ENCODE results near the gene CLCNKB.
A peak's percentile ranks its signal among the peaks of the same experiment; 100 is the strongest.
"Not testable (repeated sequence)": the region's sequence is repeated elsewhere in the genome, so short reads cannot be mapped to it uniquely, and the experiment has no call there.

CLCNKB gene

GRCh38 chr1:16061989-16062686 lies 18.6 kb downstream of the CLCNKB start:
- not testable (repeated sequence) for DNase-seq

DNA sequence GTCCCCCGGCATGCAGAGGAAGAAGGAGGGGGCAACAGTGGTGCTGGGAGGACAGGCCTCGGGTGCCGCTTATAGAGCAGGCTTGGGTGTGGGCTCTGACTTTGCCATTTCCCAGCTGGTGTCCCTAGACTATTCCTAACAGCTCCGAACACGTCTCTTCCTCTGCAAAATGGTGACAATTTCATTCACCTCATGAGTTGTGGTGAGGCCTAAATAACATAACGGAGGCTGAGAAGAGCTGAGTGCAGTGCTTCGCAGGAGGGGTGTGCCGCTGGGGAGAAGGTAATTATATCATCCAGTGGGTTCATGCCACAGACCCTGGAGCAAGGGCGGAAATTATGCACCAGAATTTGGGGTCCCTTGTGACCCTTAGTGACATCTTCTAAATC lies 19.1 kb downstream of the CLCNKB start:
- DNase-seq, result not testable (repeated sequence)

- DNase-seq, result no peak
These were observed 19.7 kb downstream of the CLCNKB start for GRCh38 chr1:16063226-16063829.

DNA sequence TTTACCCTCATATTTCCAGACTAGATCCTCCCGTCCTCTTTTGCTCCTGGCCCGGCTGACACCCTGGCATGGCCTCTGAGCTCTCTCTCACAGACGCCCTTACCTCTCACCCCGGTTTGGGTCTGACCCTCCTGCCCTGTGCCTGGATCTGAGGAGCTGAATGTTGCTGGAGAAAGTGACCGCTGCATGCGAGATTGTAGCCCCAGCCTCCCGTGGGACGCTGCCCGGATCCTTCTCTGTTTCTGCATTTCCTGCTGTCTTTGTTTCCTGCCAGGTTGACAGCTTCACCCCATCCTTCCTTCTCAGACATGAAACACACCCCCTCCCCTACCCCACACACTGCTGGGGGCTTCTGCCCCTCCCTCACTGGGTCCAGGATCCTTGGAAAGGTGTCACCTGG lies 20.3 kb downstream of the CLCNKB start:
- DNase-seq, result no peak

- no peak for DNase-seq
These were observed 21.1 kb downstream of the CLCNKB start for GRCh38 chr1:16064536-16065268.

GRCh38 chr1:16065269-16065576 lies 21.6 kb downstream of the CLCNKB start:
- DNase-seq, result no peak

DNA sequence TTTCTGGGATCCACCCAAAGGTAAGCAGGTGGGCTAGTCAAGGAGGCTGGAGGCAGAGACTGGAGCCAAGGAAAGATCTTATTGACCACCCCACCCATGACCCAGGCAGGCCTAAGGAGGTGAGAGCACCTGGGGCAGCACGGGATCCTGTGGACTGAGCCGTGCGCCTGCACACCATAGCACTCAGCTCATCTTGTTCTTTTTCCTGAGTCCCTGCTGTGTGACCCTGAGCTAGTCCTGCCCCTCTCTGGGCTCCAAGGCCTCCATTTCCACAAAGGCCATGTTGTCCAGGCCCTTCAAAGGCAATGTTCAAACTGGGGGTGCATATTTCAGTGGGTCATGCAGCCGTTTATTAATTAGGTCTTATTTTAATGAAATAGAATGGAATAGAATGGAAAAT lies 22.7 kb downstream of the CLCNKB start:
- no peak for DNase-seq

- no peak for DNase-seq
These were observed 23.7 kb downstream of the CLCNKB start for GRCh38 chr1:16067127-16067768.

GRCh38 chr1:16067933-16068332 lies 24.4 kb downstream of the CLCNKB start:
- no peak for DNase-seq

DNA sequence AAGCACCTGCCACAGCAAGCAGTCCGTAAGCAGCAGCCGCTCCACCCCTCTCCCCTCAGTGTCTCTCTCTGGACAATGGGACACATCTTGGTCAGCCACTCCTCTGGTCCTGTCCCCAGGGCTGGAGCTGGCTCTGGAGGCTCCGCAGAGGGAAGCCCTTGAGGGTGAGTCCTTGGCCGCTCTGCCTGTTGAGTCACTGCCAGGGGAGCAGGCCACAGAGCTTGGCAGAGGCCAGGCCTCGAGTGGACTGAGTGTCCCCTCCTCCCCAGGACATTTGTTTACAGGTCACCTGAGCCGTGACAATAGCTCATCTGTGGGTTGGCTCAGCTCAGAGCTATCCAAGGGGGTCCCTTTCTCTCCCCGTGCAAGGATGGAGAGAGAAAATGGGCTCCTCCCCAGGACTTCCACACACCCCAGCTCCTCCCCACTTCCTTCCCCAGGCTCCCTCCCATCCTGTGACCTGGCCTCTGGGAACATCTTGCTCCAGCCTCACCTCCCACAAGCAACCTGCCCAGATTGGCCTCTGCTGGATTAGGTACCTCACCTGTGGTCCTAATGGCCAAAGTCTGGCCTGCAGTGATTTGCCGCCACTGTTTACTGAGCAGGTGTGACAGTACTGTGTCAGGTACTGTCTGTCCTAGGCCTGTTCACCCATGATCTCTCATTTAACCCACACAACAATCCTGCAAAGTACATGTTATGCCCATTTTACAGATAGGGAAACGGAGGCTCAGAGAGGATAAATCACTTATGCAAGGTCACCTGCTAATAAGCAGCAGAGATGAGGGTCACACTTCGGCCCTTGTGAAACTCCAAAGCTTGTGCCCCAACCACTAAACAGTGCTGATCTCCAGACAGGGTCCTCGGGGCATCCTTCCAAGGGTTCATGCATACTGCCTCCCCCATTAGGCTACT lies 25.0 kb downstream of the CLCNKB start:
- no peak for DNase-seq

GRCh38 chr1:16070640-16071355 lies 27.2 kb downstream of the CLCNKB start:
- no peak for DNase-seq

DNA sequence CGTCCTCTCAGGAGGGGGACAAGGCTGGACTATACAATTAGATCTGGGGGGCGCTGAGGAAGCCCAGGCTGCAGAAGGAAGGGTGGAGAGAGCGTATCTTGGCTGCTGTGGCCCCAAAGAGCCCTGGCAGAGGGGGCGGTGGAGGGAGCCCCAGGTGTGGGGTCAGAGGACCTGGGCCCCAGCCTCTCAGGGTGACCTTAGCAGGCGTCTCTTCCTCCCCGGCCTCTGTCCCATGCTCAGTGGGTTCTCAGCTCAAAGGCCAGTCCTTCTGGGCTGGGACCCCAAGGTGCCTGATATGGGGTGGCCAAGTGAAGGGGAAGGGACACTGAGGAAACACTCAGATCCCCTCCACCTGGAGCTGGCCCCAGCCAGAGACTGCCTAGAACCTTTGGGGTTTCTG lies 28.0 kb downstream of the CLCNKB start:
- no peak for DNase-seq

DNA sequence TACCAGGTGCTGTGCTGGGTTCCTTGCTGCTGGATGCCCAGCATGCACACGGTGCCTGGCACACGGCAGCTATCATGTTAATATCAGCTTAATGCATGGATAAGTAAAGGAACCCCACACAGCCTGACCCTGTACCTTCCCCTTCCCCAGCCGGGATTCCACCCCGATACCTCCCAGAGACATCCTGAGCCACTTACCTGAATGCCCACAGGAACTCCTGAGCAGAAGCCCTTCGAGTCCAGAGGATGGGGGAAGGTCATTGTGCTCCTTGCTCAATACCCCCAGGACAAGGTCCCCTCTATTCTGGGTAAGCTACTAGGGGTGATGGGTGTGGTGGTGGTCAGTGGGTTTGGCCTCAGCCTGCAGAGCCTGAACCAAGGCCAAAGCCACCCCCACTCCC lies 28.5 kb downstream of the CLCNKB start:
- DNase-seq, result no peak

DNA sequence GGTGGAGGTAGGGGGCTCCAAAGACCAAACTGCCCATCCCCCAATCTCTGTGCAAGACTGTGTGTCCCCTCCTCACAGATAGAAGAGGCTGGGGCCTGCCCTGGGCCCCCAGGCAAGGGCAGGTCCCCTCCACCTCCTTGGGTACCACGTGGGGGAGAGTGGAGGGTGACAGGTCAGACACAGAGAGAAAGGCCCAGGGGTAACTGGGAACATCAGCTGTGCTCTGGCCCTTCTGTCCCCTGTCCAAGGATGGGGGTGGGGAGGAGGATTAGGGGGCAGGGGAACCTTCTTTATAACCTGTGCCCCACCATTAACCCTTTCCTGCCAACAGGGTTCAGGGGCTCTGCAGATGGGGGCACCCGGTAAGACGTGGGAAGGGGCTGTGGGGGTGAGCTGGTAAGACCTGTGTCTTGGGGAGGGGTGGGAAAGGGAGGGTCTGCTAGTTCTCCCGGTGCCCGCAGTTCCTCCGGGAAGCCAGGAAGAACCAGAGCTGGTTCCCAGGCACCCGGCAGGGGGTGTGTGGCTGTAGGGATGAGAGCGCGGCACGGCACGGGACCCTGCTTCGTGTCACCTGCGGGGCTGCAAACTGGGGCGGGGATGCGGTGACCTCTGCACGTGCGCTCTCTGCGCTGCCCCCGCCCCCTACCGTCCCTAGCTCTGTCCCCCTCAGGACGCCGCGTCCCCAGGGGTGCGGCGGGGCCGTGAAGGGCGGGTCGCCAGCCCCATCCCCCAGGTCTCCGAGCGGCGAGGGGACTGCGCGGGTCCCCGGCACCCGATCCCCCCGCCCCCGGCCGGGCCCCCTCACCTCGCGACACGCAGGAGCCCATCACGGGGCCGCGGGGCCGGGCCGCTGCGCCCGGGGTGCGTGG lies 29.3 kb downstream of the CLCNKB start:
- no peak for DNase-seq

DNA sequence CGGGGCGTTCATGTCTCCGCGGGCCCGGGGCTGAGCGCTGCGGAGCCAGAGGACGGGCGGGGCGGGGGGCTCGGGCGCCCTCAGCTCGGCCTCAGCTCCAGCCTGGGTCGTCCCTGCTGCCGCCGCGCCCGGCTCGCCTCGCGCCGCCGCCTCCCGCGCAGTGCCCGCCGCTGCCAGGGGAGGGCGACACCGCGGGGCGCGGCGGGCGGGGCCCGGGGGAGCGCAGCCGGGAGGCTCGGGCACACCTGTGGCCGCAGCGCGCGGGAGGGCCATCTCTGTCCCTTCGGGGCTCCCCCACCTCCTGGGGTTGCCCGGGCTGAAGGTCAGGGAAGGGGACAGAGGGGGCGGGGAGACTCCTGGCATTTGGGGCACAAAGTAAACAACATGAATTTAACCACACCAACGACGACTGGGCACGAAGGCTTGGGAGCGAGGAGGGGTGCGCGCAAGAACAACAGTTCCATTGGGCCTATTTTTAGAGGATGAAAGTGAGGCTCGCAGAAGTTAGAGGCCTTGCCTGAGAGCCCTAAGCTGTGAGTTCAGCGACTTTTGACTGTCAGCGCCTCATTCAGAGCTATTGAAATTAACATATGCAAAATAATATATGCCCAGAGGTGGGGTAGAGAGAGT lies 30.0 kb downstream of the CLCNKB start, which contains the start of gene FAM131C:
TSS of gene FAM131C (minus strand) at position 162 of the 630 bp plus-strand sequence. CDS start 209 bp downstream, outside the sequence.
- peak; percentile 28 for DNase-seq

DNA sequence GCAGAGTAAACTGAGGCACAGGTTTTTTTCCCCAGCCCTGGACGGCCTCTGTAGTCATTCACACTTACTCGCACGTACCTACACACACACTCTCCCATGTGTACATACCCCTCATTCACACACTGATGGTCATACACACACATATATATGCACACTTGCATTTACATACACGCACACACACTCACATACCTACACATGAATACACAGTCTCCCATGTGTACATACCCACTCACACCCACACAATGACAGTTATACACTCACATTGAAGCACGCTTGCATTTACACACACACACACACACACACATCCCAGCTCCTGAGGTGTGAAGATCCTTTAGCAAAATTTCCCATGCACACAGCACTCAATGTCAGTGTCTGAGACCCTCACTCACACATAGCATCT lies 30.6 kb downstream of the CLCNKB start:
- DNase-seq, result no peak

DNA sequence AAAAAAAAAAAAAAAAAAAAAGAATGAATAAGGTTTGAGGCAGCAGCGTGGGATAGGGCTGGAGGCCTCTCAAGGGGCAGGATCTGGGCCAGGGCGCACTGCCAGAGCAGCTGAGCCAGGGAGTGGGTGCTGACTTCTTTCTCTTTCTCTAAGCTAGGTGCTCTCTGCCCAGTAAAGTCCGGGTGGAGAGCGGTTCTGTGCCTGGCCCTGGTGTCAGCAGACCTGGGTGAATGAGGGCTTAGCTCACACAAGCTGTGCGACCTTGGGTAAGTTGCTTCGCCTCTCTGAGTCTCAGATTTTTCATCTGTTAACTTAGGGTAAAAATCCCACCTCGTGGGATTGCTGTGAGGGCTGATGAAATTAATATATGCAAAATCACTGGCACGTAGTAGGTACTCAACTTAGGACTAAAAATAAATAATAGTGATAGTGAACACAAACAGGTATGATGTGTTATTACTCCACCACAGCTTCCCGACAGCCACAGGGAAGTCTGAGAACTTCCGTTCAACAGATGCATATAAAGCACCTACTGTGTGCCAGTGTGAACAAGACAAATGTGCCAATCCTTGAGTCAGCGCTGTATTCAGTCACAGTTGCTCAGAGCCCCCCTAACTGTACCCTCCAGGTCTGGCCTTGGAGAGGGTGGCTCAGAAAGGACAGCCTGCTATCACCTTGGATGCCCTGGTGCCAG lies 31.9 kb downstream of the CLCNKB start:
- no peak for DNase-seq

GRCh38 chr1:16076031-16076864 lies 32.7 kb downstream of the CLCNKB start:
- no peak for DNase-seq

DNA sequence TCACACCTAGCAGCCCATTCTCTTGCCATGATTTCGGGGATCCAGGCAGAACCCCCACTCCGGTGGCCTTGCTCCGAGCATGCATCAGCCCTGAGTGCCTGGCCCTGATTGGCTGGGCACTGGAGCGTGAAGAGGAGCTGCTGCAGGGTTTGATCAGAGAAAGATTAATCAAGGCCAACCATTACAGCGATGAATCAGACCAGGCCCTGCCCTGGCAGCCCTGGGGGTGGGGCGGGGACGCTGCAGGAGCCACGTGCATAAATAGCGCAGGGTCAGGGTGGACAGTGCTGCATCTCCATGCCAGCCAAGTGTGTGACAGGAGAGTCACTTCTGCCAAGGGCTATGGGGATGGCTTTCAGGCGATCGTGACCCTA lies 33.3 kb downstream of the CLCNKB start:
- no peak for DNase-seq
